HG03342 (cell line): ENCODE measurements around the gene KDM6B.
A peak's percentile ranks its signal among the peaks of the same experiment; 100 is the strongest.
"Not testable (repeated sequence)": the region's sequence is repeated elsewhere in the genome, so short reads cannot be mapped to it uniquely, and the experiment has no call there.

Experiments used
- ATAC-seq: cut with Tn5 transposase; IDR thresholded peaks from one replicate; pipeline ENCODE4 v1.9.1; 2021; ENCODE audit warnings: mild to moderate bottlenecking, moderate library complexity; ENCODE audit not compliant: unreplicated experiment

Gene KDM6B

GRCh38 chr17:7850701-7851437 is 16.9 kb downstream of the KDM6B start:
- no peak for ATAC-seq

- peak; percentile 64 for ATAC-seq
These were observed 17.6 kb downstream of the KDM6B start for GRCh38 chr17:7851438-7852261.

- ATAC-seq, result no peak
These were observed 18.2 kb downstream of the KDM6B start for GRCh38 chr17:7852262-7852670.

DNA sequence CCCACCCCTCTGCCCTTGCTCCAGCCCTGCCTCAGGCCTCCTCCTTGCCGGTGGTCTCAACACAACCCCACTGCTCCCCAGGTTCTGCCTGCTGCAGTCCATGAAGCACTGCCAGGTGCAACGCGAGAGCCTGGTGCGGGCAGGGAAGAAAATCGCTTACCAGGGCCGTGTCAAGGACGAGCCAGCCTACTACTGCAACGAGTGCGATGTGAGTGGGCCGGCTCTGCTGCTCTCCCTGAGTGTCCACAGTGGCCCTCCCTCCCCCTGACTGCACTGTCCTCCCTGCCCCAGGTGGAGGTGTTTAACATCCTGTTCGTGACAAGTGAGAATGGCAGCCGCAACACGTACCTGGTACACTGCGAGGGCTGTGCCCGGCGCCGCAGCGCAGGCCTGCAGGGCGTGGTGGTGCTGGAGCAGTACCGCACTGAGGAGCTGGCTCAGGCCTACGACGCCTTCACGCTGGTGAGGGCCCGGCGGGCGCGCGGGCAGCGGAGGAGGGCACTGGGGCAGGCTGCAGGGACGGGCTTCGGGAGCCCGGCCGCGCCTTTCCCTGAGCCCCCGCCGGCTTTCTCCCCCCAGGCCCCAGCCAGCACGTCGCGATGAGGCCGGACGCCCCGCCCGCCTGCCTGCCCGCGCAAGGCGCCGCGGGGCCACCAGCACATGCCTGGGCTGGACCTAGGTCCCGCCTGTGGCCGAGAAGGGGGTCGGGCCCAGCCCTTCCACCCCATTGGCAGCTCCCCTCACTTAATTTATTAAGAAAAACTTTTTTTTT is 19.1 kb downstream of the KDM6B start:
- ATAC-seq, result no peak

GRCh38 chr17:7853691-7854038 is 19.6 kb downstream of the KDM6B start:
- no peak for ATAC-seq

- no peak for ATAC-seq
These were observed 20.2 kb downstream of the KDM6B start for GRCh38 chr17:7854078-7854777.

DNA sequence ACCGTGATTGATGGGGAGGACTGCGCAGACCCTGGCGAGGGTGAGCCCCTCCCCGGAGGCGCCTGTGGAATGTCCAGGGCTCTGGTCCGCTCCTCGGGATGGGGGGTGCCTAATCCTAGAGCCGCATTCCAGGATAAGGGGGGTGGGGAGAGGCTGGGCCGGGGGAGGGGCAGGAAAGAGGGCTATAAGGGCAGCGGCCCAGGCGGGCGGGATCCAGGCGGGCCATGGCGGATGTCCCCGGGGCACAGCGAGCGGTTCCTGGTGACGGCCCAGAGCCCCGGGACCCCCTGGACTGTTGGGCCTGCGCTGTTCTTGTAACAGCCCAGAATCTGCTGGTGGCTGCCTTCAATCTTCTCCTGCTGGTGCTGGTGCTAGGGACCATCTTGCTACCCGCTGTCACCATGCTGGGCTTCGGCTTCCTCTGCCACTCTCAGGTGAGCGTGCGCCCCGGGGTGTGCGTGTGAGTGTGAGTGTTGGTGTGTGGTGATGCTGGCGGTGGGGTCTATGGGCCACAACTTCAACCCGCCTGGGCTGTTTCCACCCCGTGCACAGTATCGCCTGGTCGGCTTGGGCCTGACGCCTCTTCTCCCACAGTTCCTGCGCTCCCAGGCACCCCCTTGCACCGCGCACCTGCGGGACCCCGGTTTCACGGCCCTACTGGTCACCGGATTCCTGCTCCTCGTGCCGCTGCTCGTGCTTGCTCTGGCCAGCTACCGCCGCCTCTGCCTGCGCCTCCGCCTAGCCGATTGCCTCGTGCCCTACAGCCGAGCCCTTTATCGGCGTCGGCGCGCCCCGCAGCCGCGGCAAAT is 21.0 kb downstream of the KDM6B start, which contains the start of gene TMEM88:
Gene TMEM88 (plus strand): TSS at position 216 of the 809 bp plus-strand sequence. CDS start 9 bp downstream, at position 225.
- no peak for ATAC-seq

DNA sequence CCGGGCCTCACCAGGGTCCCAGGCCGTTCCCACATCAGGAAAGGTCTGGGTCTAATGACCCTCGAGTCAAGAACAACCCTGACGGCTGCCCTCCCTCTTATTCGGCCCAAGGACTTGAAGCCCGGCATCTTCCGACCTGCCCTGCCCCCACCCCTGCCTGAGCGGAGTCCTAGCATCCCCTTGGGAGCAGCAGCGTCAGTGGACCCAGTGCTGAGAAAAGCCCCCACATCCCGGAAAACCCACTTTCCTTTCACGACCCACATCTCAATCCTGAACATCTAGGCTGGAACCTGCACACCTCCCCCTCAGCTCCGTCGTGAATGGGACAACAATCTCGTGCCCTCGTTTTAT is 21.6 kb downstream of the KDM6B start:
- no peak for ATAC-seq

GRCh38 chr17:7856011-7856810 is 22.2 kb downstream of the KDM6B start:
- ATAC-seq, result no peak

DNA sequence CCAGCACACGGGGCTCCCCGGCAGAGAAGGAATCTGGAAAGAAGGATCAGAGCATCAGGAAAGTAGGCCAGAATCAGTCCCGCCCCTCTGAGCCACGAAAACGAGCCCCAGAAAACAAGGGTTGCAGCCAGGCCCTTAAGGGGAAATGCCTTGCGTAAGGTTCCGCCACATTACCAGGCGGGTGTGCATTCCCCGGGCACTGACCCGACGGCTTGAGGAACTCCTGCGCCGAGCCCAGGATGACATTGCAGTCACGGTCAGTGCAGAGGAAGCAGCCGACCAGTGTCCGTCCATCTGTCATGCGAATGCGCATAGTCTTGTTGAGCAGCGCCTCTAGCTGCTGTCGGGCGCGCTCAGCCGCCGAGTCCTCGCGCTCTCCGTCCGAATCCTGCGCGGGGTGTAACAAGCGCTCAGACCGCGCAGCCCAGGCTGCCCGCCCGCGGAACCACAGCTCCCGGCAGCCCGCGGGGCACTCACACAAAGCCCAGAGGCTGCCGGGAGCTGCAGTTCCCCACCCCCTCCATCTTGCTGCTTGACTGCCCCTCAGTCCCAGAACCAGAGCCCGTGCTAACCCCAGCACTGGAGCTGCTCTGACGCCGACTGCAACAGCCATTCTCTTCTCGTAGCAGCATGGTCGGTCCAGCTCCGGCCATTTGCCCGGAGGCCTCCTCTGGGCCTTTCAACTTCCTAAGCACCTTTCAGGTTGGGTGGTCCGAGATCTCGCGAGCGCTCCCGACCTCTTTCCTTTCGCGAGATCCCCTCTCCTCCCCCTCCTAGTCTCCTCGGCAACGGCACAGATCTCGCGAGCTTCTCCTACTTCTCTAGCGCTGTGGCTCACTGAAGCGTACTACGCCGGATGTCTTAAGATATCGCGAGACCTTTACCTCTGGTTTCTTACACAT is 23.0 kb downstream of the KDM6B start, which contains the start of gene NAA38:
Gene NAA38 (minus strand): TSS at position 749 of the 902 bp plus-strand sequence. CDS start 96 bp downstream, at position 653.
- peak; percentile 72 for ATAC-seq

DNA sequence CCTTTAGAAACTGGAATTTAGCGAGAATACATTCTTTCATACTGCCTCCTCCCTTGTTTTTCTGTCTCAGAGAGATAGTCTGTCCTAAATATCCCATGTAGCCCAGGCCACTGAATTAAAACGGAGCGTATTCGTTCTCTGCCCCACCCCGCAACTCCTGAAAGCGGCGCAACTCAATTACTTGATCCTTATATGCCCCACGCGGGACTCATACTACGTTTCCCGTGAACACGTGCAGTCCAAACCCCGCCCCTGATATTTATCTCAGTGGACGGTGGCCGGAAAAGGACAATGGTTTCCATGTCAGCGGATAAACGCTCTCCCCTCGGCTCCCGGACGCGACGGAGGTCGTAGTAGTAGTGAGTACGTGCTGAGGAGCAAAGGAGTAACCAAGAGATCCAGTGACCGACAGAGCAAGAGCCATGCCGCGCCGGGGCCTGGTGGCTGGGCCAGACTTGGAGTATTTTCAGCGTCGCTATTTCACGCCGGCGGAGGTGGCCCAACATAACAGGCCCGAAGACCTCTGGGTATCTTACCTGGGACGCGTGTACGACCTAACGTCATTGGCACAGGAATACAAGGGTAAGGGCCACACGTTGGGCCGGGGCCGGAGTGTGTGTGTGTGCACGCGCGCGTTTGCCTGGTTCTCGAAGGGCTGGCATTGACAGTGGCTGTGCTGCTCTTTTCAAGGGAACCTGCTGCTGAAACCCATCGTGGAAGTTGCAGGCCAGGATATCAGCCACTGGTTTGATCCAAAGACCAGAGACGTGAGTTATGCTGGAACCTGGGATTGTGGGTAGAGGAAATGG is 23.9 kb downstream of the KDM6B start, which contains the start of gene CYB5D1:
Gene CYB5D1 (plus strand): TSS at position 291 of the 809 bp plus-strand sequence. CDS start 132 bp downstream, at position 423.
- peak; percentile 29 for ATAC-seq

- ATAC-seq, result no peak
These were observed 24.4 kb downstream of the KDM6B start for GRCh38 chr17:7858522-7858810.

GRCh38 chr17:7859028-7859427 is 25.0 kb downstream of the KDM6B start:
- ATAC-seq, result no peak

DNA sequence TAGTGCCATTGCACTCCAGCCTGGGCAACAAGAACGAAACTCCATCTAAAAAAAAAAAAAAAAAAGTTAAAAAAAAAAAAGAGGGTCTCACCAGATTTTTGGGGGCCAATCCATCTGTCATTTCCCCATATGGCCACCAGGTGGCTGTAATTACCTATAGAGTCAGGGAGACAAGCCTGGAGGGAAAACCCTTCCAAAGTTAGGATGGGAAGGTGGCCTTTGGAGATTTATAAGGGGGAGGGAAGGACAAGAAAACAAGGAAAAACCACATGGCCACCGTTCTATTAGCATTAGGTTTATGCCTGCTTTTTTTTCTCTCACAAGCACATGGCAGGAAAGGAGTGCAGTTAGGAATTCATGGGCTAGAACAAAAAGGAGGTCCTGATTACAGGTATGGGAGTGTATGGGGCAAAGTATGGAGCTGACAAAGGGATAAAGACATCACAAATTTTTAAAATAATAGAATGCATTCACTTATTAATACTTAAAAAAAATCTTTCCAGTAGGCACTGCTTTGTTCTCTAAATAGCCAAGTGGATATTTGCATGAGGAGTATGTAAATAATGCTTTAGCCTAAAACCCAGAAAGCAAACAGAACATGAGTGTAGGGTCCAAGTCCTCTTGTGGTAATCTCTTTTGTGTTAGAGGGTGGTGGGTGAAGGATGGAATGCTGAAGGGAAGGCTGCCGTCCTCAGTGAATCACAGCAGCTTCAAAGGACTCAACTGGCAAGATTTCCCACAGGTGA is 28.8 kb downstream of the KDM6B start:
- no peak for ATAC-seq

- not testable (repeated sequence) for ATAC-seq
These were observed 30.4 kb downstream of the KDM6B start for GRCh38 chr17:7864384-7864783.

GRCh38 chr17:7864995-7865650 is 31.1 kb downstream of the KDM6B start:
- ATAC-seq, result no peak
